Fibroblast of mammary gland (primary cell): ENCODE data around the gene PLCB4.

Source experiments
- DNase-seq: peaks from one replicate; pipeline ENCODE4 v3.0.0-alpha.2; 2010; ENCODE audit warnings: low read depth
- H3K4me3 ChIP-seq: 2 replicates; pipeline ENCODE4 v1.5.1; 2011; ENCODE audit warnings: low read depth, mild to moderate bottlenecking, low read length, moderate library complexity; ENCODE audit not compliant: control insufficient read depth
- TF ChIP-seq, protein P1 (sequence below): conservative IDR thresholded peaks from 2 replicates; pipeline ENCODE4 v1.5.1; 2011; ENCODE audit warnings: low read depth, low read length, inconsistent platforms; ENCODE audit not compliant: control insufficient read depth, insufficient read depth

Gene PLCB4

DNA sequence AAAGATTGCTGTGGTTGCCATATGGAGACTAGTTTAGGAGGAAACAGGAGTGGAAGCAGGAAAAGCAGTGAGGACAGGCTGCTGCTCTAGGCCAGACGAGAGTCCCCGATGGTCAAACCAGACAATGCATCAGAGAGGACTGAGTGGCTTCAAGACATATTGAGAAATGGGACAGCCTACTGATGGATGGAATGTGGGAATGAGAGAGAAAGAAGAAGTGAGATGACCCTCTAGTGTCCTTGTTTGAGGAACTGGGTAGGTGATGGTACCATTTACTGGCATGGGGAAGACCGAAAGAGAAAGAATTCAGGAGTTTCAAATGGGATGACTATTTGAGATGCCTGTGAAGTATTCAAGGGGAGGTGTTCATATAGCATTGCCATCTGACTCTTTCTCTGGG is 333.7 kb downstream of the PLCB4 start:
- DNase-seq = no peak
- H3K4me3 ChIP-seq = no peak overlapping the region
- TF ChIP-seq, protein P1, sequence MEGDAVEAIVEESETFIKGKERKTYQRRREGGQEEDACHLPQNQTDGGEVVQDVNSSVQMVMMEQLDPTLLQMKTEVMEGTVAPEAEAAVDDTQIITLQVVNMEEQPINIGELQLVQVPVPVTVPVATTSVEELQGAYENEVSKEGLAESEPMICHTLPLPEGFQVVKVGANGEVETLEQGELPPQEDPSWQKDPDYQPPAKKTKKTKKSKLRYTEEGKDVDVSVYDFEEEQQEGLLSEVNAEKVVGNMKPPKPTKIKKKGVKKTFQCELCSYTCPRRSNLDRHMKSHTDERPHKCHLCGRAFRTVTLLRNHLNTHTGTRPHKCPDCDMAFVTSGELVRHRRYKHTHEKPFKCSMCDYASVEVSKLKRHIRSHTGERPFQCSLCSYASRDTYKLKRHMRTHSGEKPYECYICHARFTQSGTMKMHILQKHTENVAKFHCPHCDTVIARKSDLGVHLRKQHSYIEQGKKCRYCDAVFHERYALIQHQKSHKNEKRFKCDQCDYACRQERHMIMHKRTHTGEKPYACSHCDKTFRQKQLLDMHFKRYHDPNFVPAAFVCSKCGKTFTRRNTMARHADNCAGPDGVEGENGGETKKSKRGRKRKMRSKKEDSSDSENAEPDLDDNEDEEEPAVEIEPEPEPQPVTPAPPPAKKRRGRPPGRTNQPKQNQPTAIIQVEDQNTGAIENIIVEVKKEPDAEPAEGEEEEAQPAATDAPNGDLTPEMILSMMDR = no peak

DNA sequence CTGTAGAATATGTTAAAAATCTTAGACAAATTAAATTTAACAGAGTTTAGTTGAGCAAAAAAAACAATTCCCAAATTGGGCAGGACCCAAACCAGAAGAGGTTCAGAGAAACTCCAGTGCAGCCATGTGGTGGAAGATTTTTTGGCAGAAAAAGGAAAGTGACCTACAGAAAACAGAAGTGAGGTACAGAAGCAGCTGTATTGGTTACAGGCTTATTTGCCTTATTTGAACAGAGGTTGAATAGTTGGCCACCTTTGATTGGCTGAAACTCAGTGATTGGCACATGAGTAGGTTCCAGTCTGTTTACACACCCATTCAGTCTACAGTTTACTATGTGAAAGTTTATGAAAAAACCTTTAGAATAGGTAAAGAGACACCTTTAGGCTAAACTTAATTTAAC is 334.6 kb downstream of the PLCB4 start:
- TF ChIP-seq, protein P1 = no peak

DNA sequence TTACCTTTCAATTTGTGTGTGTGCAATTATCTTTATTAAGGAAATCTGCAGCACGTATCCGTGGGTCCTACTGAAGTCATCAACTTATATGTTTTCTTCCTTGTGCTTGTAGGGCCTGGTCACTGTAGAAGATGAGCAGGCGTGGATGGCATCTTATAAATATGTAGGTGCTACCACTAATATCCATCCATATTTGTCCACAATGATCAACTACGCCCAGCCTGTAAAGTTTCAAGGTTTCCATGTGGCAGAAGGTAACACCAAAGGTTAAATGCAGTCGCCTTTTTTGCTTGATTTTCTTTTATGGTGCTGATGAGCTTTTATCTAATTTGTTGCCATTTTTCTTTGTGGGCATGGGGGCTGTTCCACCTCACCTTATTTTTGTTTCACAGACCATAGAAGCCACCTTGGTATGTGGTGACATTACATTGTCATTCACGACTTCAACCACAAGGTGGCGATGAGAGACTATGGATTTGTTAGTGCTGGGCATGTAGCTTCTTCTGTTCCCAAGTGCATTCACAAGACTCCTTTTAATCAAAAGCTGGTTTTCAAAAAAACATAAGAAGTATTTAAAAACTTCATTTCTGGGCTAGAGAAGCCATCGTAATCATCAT is 339.0 kb downstream of the PLCB4 start:
- TF ChIP-seq, protein P1 = peak; percentile 83
- H3K4me3 ChIP-seq = no peak overlapping the region
- DNase-seq = peak; percentile 79

More for the DNA sequence above, 334.6 kb downstream of the PLCB4 start:
- no peak for DNase-seq
- no peak overlapping the region for H3K4me3 ChIP-seq

DNA sequence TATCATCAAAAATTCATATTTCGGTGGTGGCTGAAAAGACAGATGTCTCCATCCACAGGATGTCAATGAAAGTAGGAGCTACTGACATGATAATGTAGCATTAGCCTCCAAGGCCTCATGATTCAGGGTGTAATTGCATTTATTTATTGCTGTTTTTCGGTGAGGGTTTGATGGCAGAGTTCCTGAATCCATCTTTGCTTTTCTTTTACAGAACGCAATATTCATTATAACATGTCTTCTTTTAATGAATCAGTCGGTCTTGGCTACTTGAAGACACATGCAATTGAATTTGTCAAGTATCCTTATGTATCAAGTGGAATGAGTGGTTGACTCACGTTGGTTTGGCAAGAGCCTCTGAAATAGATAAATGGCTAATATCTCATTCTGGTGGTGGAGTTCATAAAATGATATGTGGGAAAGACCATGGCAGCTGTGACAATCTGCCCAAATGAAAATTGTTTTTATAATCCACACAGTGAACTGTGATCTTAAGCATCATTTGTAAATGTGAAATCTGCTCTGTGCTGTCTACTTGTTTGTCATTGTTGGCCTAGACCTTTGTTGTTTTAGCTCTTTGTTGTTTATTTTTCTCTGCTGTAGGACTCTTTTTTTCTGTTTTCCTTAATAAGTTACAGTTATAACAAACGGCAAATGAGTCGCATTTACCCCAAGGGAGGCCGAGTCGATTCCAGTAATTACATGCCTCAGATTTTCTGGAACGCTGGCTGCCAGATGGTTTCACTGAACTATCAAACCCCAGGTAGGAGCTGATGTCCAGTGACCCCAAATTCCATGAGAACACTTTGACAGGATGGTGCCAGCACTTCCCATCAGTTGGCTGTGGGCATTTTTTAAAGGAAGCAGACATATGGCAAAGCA is 339.8 kb downstream of the PLCB4 start:
- TF ChIP-seq, protein P1 = no peak
- H3K4me3 ChIP-seq = no peak overlapping the region
- DNase-seq = peak; percentile 86

DNA sequence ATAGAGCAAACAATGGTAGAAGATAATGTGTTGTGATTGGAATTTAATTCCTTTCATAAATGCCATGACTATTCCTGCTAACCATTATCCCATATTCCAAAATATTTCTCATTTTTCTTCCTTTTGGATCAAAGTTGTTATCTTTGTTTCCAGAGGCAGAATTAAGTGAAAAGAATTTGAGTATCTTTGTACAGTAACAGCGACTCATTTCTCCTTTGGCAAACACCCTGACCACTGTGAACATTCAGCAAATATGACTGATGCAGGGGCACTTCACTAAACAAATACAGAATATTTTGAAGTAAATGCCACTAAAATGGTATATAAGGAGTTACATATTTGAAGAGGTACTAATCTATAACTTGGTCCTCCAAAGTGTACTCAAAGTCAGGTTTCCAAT is 340.5 kb downstream of the PLCB4 start:
- DNase-seq = peak; percentile 51
- no peak overlapping the region for H3K4me3 ChIP-seq
- TF ChIP-seq, protein P1 = no peak

DNA sequence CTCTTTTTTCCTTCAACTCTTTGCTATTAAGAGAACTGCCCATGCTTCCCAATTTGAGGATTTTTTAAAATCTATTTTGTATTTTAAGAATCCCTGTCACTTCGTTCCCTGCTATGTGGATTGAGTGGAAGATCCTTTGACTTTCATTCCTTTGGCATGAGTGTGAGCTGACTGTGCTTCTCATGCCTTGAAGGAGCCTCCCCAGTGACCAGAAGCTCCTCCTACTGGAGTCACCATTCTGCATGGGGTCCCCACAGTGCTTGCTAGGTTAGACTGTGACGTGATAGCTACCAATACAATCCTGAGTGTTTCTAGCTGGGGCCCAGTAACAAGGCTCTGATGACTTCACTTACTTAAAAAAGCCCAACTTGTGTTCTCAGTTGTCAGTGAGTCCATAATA is 341.1 kb downstream of the PLCB4 start:
- TF ChIP-seq, protein P1 = no peak
- no peak overlapping the region for H3K4me3 ChIP-seq
- peak; percentile 90 for DNase-seq
